HFFc6 (cell line): ENCODE results near the gene COL23A1. TPM values are rescaled to one million over a fixed set of nuclear protein-coding genes. Genes with fewer than 3 reads are reported as not detected.
"Not testable (repeated sequence)": the region's sequence is repeated elsewhere in the genome, so short reads cannot be mapped to it uniquely, and the experiment has no call there.

Experiments used
- DNase-seq: peaks from one replicate; pipeline ENCODE4 v3.0.0-alpha.2; 2018
- H3K27ac Mint-ChIP-seq: 2 replicates; pipeline ENCODE4 v1.8.0; 2020; ENCODE audit warnings: mild to moderate bottlenecking, mixed read lengths
- H3K27me3 Mint-ChIP-seq: 2 replicates; pipeline ENCODE4 v1.8.0; 2021; ENCODE audit warnings: mild to moderate bottlenecking, moderate library complexity, mixed read lengths; ENCODE audit not compliant: insufficient read depth
- H3K36me3 Mint-ChIP-seq: 2 replicates; pipeline ENCODE4 v1.8.0; 2021; ENCODE audit warnings: low read depth, mixed read lengths
- H3K4me1 Mint-ChIP-seq: 2 replicates; pipeline ENCODE4 v1.8.0; 2020; ENCODE audit warnings: low read depth, mixed read lengths
- H3K4me3 Mint-ChIP-seq: 2 replicates; pipeline ENCODE4 v1.8.0; 2020; ENCODE audit warnings: mild to moderate bottlenecking, moderate library complexity, mixed read lengths
- H3K9me3 Mint-ChIP-seq: 2 replicates; pipeline ENCODE4 v1.8.0; 2020; ENCODE audit warnings: mild to moderate bottlenecking, mixed read lengths
- CTCF ChIP-seq: fragments of 200-600 bp; sonication (generic); IDR thresholded peaks from 2 replicates; pipeline ENCODE4 v1.5.0; 2021; ENCODE audit warnings: antibody characterized with exemption, mild to moderate bottlenecking
- total RNA-seq, 6 experiments: library from RNA; stranded (reverse); fragmentation: NEBNext Ultra II Directional; extraction: Animal tissue kit (Norgen Biotek cat#: 25700); gene quantifications; 2 replicates in 1 of 6; 3 replicates in 5 of 6; pipeline ENCODE4 v1.2.3, GENCODE V29; 2021

The COL23A1 gene
- total RNA-seq, 6 experiments from 2014 or later, result not detected

GRCh38 chr5:178199581-178200434 is 390.4 kb downstream of the COL23A1 start:
- Mint-ChIP-seq H3K4me1 (peaks cover 9% of the 10 kb centered on the region), H3K27me3 (peaks cover 16% of the 10 kb centered on the region), H3K36me3 (no peaks in the 10 kb centered on the region; the same call in 1 of the 2 replicates), H3K27ac (no peak overlapping the region), H3K9me3 (peaks cover 4% of the 10 kb centered on the region), H3K4me3 (no peak overlapping the region)
- no peak for DNase-seq
- TF ChIP-seq CTCF, result no peak

DNA sequence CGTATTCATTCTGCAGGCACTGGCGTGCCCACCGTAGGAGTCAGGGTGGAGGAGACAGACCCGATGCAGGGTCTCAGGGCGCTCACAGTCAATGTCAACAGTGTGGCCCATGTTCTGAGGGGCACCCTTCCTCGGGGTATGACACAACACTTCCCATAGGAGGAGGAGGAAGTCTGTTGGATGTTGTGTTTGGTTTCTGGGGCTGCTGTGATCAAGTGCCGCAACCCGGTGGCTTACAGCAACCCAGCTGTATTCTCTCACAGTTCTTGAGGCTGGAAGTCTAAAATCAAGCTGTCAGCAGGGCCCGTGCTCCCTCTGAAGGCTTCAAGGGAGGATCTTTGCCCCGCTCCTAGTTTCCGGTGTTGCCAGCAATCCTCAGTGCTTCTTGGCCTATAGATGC is 391.5 kb downstream of the COL23A1 start:
- H3K27ac Mint-ChIP-seq, result no peak overlapping the region
- H3K36me3 Mint-ChIP-seq, result no peaks in the 10 kb centered on the region
- DNase-seq, result no peak
- TF ChIP-seq CTCF, result no peak
- H3K4me1 Mint-ChIP-seq, result peaks cover 9% of the 10 kb centered on the region
- peaks cover 21% of the 10 kb centered on the region for H3K27me3 Mint-ChIP-seq
- H3K9me3 Mint-ChIP-seq, result no peaks in the 10 kb centered on the region
- H3K4me3 Mint-ChIP-seq, result no peak overlapping the region

GRCh38 chr5:178198151-178198550 is 392.0 kb downstream of the COL23A1 start:
- not testable (repeated sequence) for H3K9me3 Mint-ChIP-seq, H3K4me3 Mint-ChIP-seq, DNase-seq, H3K36me3 Mint-ChIP-seq, H3K27ac Mint-ChIP-seq
- Mint-ChIP-seq H3K4me1 (peaks cover 13% of the 10 kb centered on the region), H3K27me3 (peaks cover 23% of the 10 kb centered on the region)

- Mint-ChIP-seq H3K27me3 (peaks cover 23% of the 10 kb centered on the region), H3K27ac (no peak overlapping the region), H3K4me3 (no peak overlapping the region), H3K4me1 (peaks cover 13% of the 10 kb centered on the region), H3K9me3 (peaks cover 4% of the 10 kb centered on the region; the same call in 1 of the 2 replicates), H3K36me3 (no peaks in the 10 kb centered on the region)
- DNase-seq, result no peak
- peak; percentile 67 for TF ChIP-seq CTCF
Measured at GRCh38 chr5:178196986-178197385, 393.2 kb downstream of the COL23A1 start.

DNA sequence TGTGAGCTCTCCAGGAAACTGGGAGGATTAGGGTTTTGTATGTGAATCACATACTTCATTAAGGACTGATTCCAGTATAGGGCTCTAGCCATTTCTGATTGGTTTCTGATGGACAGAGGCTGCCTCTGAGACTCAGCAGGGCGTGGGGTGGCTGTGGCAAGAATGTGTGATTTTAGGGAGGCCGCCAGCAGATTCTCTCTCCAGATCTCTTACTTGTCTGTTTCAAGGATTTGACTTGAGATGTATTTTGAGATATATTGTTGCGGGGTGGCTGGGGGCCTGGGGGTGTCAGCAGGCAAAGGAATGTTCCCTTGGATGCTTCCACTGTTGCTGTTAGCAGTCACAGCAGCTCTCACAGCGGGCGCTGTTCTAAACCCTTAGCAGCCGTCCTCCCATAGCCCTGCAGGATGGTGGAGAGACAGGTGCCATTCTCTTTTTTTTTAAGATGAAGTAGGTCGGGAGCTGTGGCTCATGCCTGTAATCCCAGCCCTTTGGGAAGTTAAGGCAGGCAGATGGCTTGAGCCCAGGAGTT is 393.8 kb downstream of the COL23A1 start:
- H3K4me3 Mint-ChIP-seq, result no peak overlapping the region
- DNase-seq, result no peak
- no peak overlapping the region for H3K27ac Mint-ChIP-seq
- H3K27me3 Mint-ChIP-seq, result peaks cover 24% of the 10 kb centered on the region
- TF ChIP-seq CTCF, result no peak
- H3K36me3 Mint-ChIP-seq, result no peaks in the 10 kb centered on the region
- peaks cover 8% of the 10 kb centered on the region; the same call in 1 of the 2 replicates for H3K4me1 Mint-ChIP-seq
- peaks cover 4% of the 10 kb centered on the region; the same call in 1 of the 2 replicates for H3K9me3 Mint-ChIP-seq

DNA sequence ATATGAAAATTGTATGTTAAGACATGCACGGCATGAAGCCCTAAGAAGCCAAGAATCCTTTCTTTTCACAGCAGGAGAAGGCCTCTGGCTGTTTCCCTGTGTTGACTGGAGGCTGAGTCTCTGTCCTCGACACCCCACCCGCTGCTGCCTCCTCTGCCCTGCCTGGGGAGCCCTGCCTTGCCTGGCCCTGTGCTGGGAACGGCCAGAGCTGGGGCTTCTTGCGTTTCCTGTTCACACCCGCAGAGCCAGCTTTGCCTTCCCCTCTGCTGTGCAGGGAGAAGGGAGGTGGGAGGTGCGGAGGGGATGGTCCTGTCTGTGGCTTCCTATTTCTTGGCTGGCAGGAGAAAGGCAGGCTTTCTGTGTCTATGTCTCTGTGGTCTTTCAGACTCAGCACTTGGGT is 396.2 kb downstream of the COL23A1 start:
- H3K36me3 Mint-ChIP-seq, result no peaks in the 10 kb centered on the region
- no peak overlapping the region for H3K4me3 Mint-ChIP-seq
- H3K27me3 Mint-ChIP-seq, result peaks cover 31% of the 10 kb centered on the region
- no peak for TF ChIP-seq CTCF
- H3K9me3 Mint-ChIP-seq, result peaks cover 4% of the 10 kb centered on the region; the same call in 1 of the 2 replicates
- peaks cover 8% of the 10 kb centered on the region; the same call in 1 of the 2 replicates for H3K4me1 Mint-ChIP-seq
- no peak overlapping the region for H3K27ac Mint-ChIP-seq
- no peak for DNase-seq
